ENCODE measurements around the gene COQ8A. TPM values are rescaled to one million over a fixed set of nuclear protein-coding genes. Genes with fewer than 3 reads are reported as not detected.

The COQ8A gene
- total and polyA plus RNA-seq, 2 donors from 2014 or later = 29.4 to 44.1 TPM

GRCh38 chr1:226989085-226989920 is 49.2 kb downstream of the COQ8A start:
- no peak for TF ChIP-seq CTCF (IDR thresholded peaks at IDR 0.05; ENCODE audit: borderline replicate concordance, extremely low read depth, insufficient read depth)
- peaks cover 0 to 25% (median 8%) of the 10 kb centered on the region in 3 donors for H3K4me1 ChIP-seq (ENCODE audit: control insufficient read depth in 2 of 3, insufficient read depth in 2 of 3, low read depth in 1 of 3, low read length in 3 of 3)
- H3K9ac ChIP-seq (ENCODE audit: low read length in 3 of 3) = no peak overlapping the region
- DNase-seq = no peak
- no peaks in the 10 kb centered on the region for H3K27me3 ChIP-seq (ENCODE audit: control insufficient read depth, insufficient read depth, low read length)
- intact Hi-C loops (cut with DNase I) = no loop called here
- no peaks in the 10 kb centered on the region for H3K9me3 ChIP-seq (ENCODE audit: control insufficient read depth in 2 of 3, insufficient read depth in 1 of 3, low read length in 3 of 3)
- H3K36me3 ChIP-seq (ENCODE audit: control insufficient read depth in 2 of 3, insufficient read depth in 3 of 3, low read length in 3 of 3) = peaks cover 0 to 24% (median 9%) of the 10 kb centered on the region in 3 donors
- no peak for FAIRE-seq
- H3K4me3 ChIP-seq (ENCODE audit: low read length in 3 of 3) = no peak overlapping the region
- no peak overlapping the region for H3K27ac ChIP-seq (ENCODE audit: low read depth in 2 of 2, low read length in 2 of 2)

- intact Hi-C loops (cut with DNase I) = no loop called here
- Histone ChIP-seq H3K9ac (ENCODE audit: low read length in 3 of 3) (no peak overlapping the region), H3K9me3 (ENCODE audit: control insufficient read depth in 2 of 3, insufficient read depth in 1 of 3, low read length in 3 of 3) (no peaks in the 10 kb centered on the region), H3K27me3 (ENCODE audit: control insufficient read depth, insufficient read depth, low read length) (no peaks in the 10 kb centered on the region), H3K36me3 (ENCODE audit: control insufficient read depth in 2 of 3, insufficient read depth in 3 of 3, low read length in 3 of 3) (peaks cover 0 to 24% (median 9%) of the 10 kb centered on the region in 3 donors), H3K4me1 (ENCODE audit: control insufficient read depth in 2 of 3, insufficient read depth in 2 of 3, low read depth in 1 of 3, low read length in 3 of 3) (peaks cover 0 to 31% (median 8%) of the 10 kb centered on the region in 3 donors), H3K27ac (ENCODE audit: low read depth in 2 of 2, low read length in 2 of 2) (peak overlapping the region; percentile 19 to 34), H3K4me3 (ENCODE audit: low read length in 3 of 3) (no peak overlapping the region)
- FAIRE-seq (no peak), DNase-seq (peak in 1 of 5 donors; percentile 47)
- no peak for TF ChIP-seq CTCF (IDR thresholded peaks at IDR 0.05; ENCODE audit: borderline replicate concordance, extremely low read depth, insufficient read depth)
These were observed 50.1 kb downstream of the COQ8A start for GRCh38 chr1:226990133-226990716.

- H3K27ac ChIP-seq (ENCODE audit: low read depth in 2 of 2, low read length in 2 of 2) = no peak overlapping the region
- H3K4me3 ChIP-seq (ENCODE audit: low read length in 3 of 3) = no peak overlapping the region
- no peak for FAIRE-seq
- H3K27me3 ChIP-seq (ENCODE audit: control insufficient read depth, insufficient read depth, low read length) = no peaks in the 10 kb centered on the region
- peaks cover 0 to 32% (median 8%) of the 10 kb centered on the region in 3 donors for H3K4me1 ChIP-seq (ENCODE audit: control insufficient read depth in 2 of 3, insufficient read depth in 2 of 3, low read depth in 1 of 3, low read length in 3 of 3)
- peaks cover 0 to 12% (median 5%) of the 10 kb centered on the region in 3 donors for H3K36me3 ChIP-seq (ENCODE audit: control insufficient read depth in 2 of 3, insufficient read depth in 3 of 3, low read length in 3 of 3)
- intact Hi-C loops (cut with DNase I) = no loop called here
- H3K9me3 ChIP-seq (ENCODE audit: control insufficient read depth in 2 of 3, insufficient read depth in 1 of 3, low read length in 3 of 3) = no peaks in the 10 kb centered on the region
- no peak for DNase-seq
- no peak for TF ChIP-seq CTCF (IDR thresholded peaks at IDR 0.05; ENCODE audit: borderline replicate concordance, extremely low read depth, insufficient read depth)
- H3K9ac ChIP-seq (ENCODE audit: low read length in 3 of 3) = no peak overlapping the region
These were observed 51.8 kb downstream of the COQ8A start for GRCh38 chr1:226991920-226992319.
